Measurements from ENCODE around the gene SLC47A2. TPM values are rescaled to one million over a fixed set of nuclear protein-coding genes. Genes with fewer than 3 reads are reported as not detected.

The SLC47A2 gene
- total and polyA plus RNA-seq, 2 of the 13 experiments (the other 11 are each of a cell fraction or from before 2014, with no cell fraction given) = 0.04 TPM; not detected in 1

- ChIA-PET POLR2A (no interaction called here), CTCF (ENCODE audit: low intra/inter-chr PET ratio, low total read pairs) (no interaction called here)
- TF ChIP-seq ZNF768 (CRISPR knock-in tag; IDR thresholded peaks at IDR 0.05) = no peak
- no peak for TF ChIP-seq PAWR (CRISPR knock-in tag; IDR thresholded peaks at IDR 0.05; ENCODE audit: borderline replicate concordance)
- no peak for TF ChIP-seq CBX1 (IDR thresholded peaks at IDR 0.05; ENCODE audit: low read depth)
- no peak for TF ChIP-seq BCLAF1 (IDR thresholded peaks at IDR 0.05)
- no peak for TF ChIP-seq KLF9 (CRISPR knock-in tag; IDR thresholded peaks at IDR 0.05; ENCODE audit: low read depth)
- no peak for TF ChIP-seq MEIS2 (CRISPR knock-in tag; IDR thresholded peaks at IDR 0.05)
- no peak for TF ChIP-seq XBP1 (CRISPR knock-in tag; IDR thresholded peaks at IDR 0.05)
- no peak for TF ChIP-seq ZNF639 (CRISPR knock-in tag; conservative IDR thresholded peaks at IDR 0.05)
- no peak for TF ChIP-seq MAFF (IDR thresholded peaks at IDR 0.05; ENCODE audit: low read depth, low read length)
- no peak for TF ChIP-seq PBX3 (CRISPR knock-in tag; IDR thresholded peaks at IDR 0.05; ENCODE audit: borderline replicate concordance)
- no peak for TF ChIP-seq ZNF335 (CRISPR knock-in tag; IDR thresholded peaks at IDR 0.05)
- Histone ChIP-seq H3K9me3 (ENCODE audit: low read length) (no peaks in the 10 kb centered on the region), H3K36me3 (replicated peaks in 1 of 2; ENCODE audit: control insufficient read depth in 1 of 2, insufficient read depth in 2 of 2, low read length in 2 of 2) (no peaks in the 10 kb centered on the region), H4K20me1 (ENCODE audit: insufficient read depth, low read length) (no peaks in the 10 kb centered on the region), H3K9ac (ENCODE audit: insufficient read depth, low read depth, low read length) (no peak overlapping the region), H3K4me2 (ENCODE audit: low read depth, low read length) (no peak overlapping the region), H3K4me3 (replicated peaks in 1 of 3; ENCODE audit: insufficient read depth in 1 of 3, low read depth in 2 of 3, low read length in 3 of 3) (no peak overlapping the region), H3K27ac (ENCODE audit: extremely low read length, insufficient read depth, low read length) (no peak overlapping the region), H2AFZ (ENCODE audit: low read length) (no peak overlapping the region), H3K79me2 (ENCODE audit: insufficient read depth, low read length) (no peaks in the 10 kb centered on the region), H3K4me1 (ENCODE audit: insufficient read depth, low read length) (peaks cover 38% of the 10 kb centered on the region), H3K27me3 (ENCODE audit: control insufficient read depth in 1 of 2, insufficient read depth in 2 of 2, low read length in 2 of 2) (no peaks in the 10 kb centered on the region)
- 94% methylated on average over 22 of the region's 26 CpGs for WGBS (ENCODE audit: low lambda C conversion rate)
- no TSS peak for BruUV-seq (replicated peaks)
- FAIRE-seq (no peak), DNase-seq (ENCODE audit: low spot score) (no peak), ATAC-seq (no peak)
- in situ Hi-C loops (cut with HindIII; ENCODE audit: extremely low pct_ligation_motif_present, low pct_unique_long_range_greater_than_20kb) = no loop called here
- intact Hi-C loops (cut with micrococcal nuclease; ENCODE audit: unreplicated experiment) = no loop called here
These were observed 28.1 kb upstream of the SLC47A2 start for GRCh38 chr17:19744492-19744891.
